Spleen (tissue), 11 donors: ENCODE data around the gene LIN37. TPM values are rescaled to one million over a fixed set of nuclear protein-coding genes. Genes with fewer than 3 reads are reported as not detected.

ENCODE experiments used
- DNase-seq: peaks from one replicate; pipeline ENCODE4 v3.0.0-alpha.2; 2020
- H3K27ac ChIP-seq, 8 donors: fragments of 200-600 bp; sonication (generic) in 7 of 8; 1 replicate in 4 of 8; 2 replicates in 4 of 8; pipeline versions ENCODE4 v1.5.0 to v1.8.0; 2016 to 2021; ENCODE audit warnings: inconsistent platforms in 4 of 8, mild to moderate bottlenecking in 4 of 8, moderate library complexity in 1 of 8
- H3K27me3 ChIP-seq, 7 donors: fragments of 200-600 bp; sonication (generic) in 6 of 7; replicated peaks in 1 of 7; 1 replicate in 4 of 7; 2 replicates in 3 of 7; pipeline versions ENCODE4 v1.5.0 to v1.8.0; 2016 to 2021; ENCODE audit warnings: inconsistent platforms in 3 of 7, mild to moderate bottlenecking in 1 of 7
- H3K36me3 ChIP-seq, 6 donors: fragments of 200-600 bp; sonication (generic) in 5 of 6; 1 replicate in 4 of 6; 2 replicates in 2 of 6; pipeline versions ENCODE4 v1.5.0 to v1.8.0; 2016 to 2021; ENCODE audit warnings: inconsistent platforms in 2 of 6
- H3K4me1 ChIP-seq, 6 donors: fragments of 200-600 bp; sonication (generic) in 5 of 6; 1 replicate in 3 of 6; 2 replicates in 3 of 6; pipeline versions ENCODE4 v1.5.0 to v1.8.0; 2016 to 2021; ENCODE audit warnings: inconsistent platforms in 3 of 6
- H3K4me3 ChIP-seq, 8 donors: fragments of 200-600 bp; sonication (generic) in 7 of 8; 1 replicate in 4 of 8; 2 replicates in 4 of 8; pipeline versions ENCODE4 v1.5.0 to v1.8.0; 2016 to 2021; ENCODE audit warnings: inconsistent platforms in 4 of 8, mild to moderate bottlenecking in 4 of 8, moderate library complexity in 2 of 8
- H3K9me3 ChIP-seq, 8 donors: fragments of 200-600 bp; sonication (generic) in 7 of 8; 1 replicate in 4 of 8; 2 replicates in 4 of 8; pipeline versions ENCODE4 v1.5.0 to v1.8.0; 2016 to 2021; ENCODE audit warnings: inconsistent platforms in 4 of 8
- CTCF ChIP-seq, 11 experiments: fragments of 200-600 bp in 7 of 11; fragments of 450-650 bp in 4 of 11; sonication (generic) in 4 of 11; IDR thresholded peaks in 8 of 11; conservative IDR thresholded peaks in 3 of 11; 1 replicate in 7 of 11; 2 replicates in 4 of 11; pipeline versions ENCODE4 v1.4.0 to v1.8.0; 2016 to 2021; ENCODE audit warnings: antibody characterized with exemption in 11 of 11, inconsistent platforms in 4 of 11, mild to moderate bottlenecking in 1 of 11
- POLR2A ChIP-seq, 3 donors: fragments of 450-650 bp; IDR thresholded peaks; one replicate each; pipeline ENCODE4 v1.5.1; 2017; ENCODE audit warnings: antibody characterized with exemption in 3 of 3, mild to moderate bottlenecking in 1 of 3
- POLR2AphosphoS5 ChIP-seq, 3 donors: sonication (generic); formaldehyde crosslinking; IDR thresholded peaks; one replicate each; pipeline ENCODE4 v1.5.1; 2017; ENCODE audit warnings: antibody characterized with exemption in 3 of 3
- WGBS, 5 donors: extraction: QIAGEN DNeasy Blood & Tissue Kit in 3 of 5; methylation state at CpG; one replicate each; pipeline versions ENCODE4 v1.1.5 to v1.1.7; 2013 to 2018; 5-methylcytosine and 5-hydroxymethylcytosine counted together
- intact Hi-C: fragments of 100-400 bp; cut with DNase I; formaldehyde crosslinking; loops from one replicate; pipeline ENCODE4 v1.15.0; 2023; ENCODE audit warnings: low total_unique reads
- polyA plus RNA-seq, 3 donors: library from polyadenylated mRNA; stranded (reverse); fragments of 200-250 nt; gene quantifications; one replicate each; pipeline ENCODE4 v1.2.1, GENCODE V29; 2013
- total RNA-seq, 7 donors: library from RNA; depleted of rRNA in 3 of 7; stranded (reverse); fragments of >200 nt in 3 of 7; fragmentation: NEBNext Ultra II Directional in 4 of 7; extraction: Animal tissue kit (Norgen Biotek cat#: 25700) in 4 of 7; gene quantifications; one replicate each; pipeline versions ENCODE4 v1.1.0 to v1.2.1, GENCODE V29; 2016 to 2021
- donor health status: healthy with polysubstance abuse.
- donor health status: DM: no; HTN: no; CAD: no; lungs with moderate emphysema.
- donor health status: DM: no; HTN: no; CAD: no.
- donor health status: Bipolar disorder and iron deficiency.
- donor health status: healthy.
- donor health status: DM: no; HTN: no; CAD: no.
- donor health status: DM: yes; HTN: yes; CAD: no.

The LIN37 gene
- total and polyA plus RNA-seq, 10 donors, result 7.0 to 28.5 (median 14.2) TPM

GRCh38 chr19:35740423-35741202 is 7.8 kb upstream of the LIN37 start:
- H3K9me3 ChIP-seq, result no peaks in the 10 kb centered on the region
- peak in 2 of 3 donors; percentile 10 to 35 for TF ChIP-seq POLR2A (IDR thresholded peaks at IDR 0.05)
- peak in 7 of 11 experiments; percentile 3 to 42 (median 17) for TF ChIP-seq CTCF (IDR thresholded peaks at IDR 0.05 in 8 of 11, conservative IDR thresholded peaks at IDR 0.05 in 3 of 11)
- TF ChIP-seq POLR2AphosphoS5 (IDR thresholded peaks at IDR 0.05), result peak; percentile 82 to 89 (median 88)
- peak overlapping the region; percentile 60 to 85 (median 70) for H3K4me3 ChIP-seq
- intact Hi-C loops, result no loop called here
- 0 to 1% (median 1%) methylated on average over 50 to 63 of the region's 63 CpGs for WGBS, 5 donors
- peak; percentile 99 for DNase-seq
- peak overlapping the region; percentile 82 to 100 (median 97) for H3K27ac ChIP-seq
- no peaks in the 10 kb centered on the region for H3K27me3 ChIP-seq
- H3K36me3 ChIP-seq, result peaks cover 0 to 47% (median 39%) of the 10 kb centered on the region in 6 donors
- H3K4me1 ChIP-seq, result peaks cover 16 to 81% (median 53%) of the 10 kb centered on the region in 6 donors

DNA sequence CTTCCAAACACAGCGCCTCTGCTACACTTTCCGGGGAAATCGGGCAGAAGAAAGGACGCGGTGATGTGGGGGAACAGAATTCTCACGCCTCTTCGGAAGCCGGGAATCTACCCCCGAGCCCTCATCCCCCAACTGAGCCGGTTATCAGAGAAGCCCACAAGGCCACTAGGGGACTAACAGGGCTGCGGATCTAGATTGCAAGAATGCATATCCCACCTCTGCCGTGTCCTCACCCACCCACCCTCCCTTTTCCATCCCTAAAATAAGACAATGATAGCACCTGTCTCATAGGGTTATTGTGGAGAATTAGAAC is 7.2 kb upstream of the LIN37 start:
- Histone ChIP-seq H3K27ac (peak overlapping the region; percentile 82 to 100 (median 97)), H3K36me3 (peaks cover 0 to 42% (median 33%) of the 10 kb centered on the region in 6 donors), H3K4me3 (peak overlapping the region; percentile 60 to 85 (median 70)), H3K27me3 (no peaks in the 10 kb centered on the region), H3K9me3 (no peaks in the 10 kb centered on the region), H3K4me1 (peaks cover 19 to 86% (median 58%) of the 10 kb centered on the region in 6 donors)
- intact Hi-C loops, result no loop called here
- WGBS, 5 donors, result 0 to 3% (median 0%) methylated on average over 12 of the region's 12 CpGs
- no peak for DNase-seq
- TF ChIP-seq CTCF (IDR thresholded peaks at IDR 0.05 in 8 of 11, conservative IDR thresholded peaks at IDR 0.05 in 3 of 11), result no peak
- no peak for TF ChIP-seq POLR2A (IDR thresholded peaks at IDR 0.05)
- no peak for TF ChIP-seq POLR2AphosphoS5 (IDR thresholded peaks at IDR 0.05)

GRCh38 chr19:35742121-35742724 is 6.2 kb upstream of the LIN37 start, which contains the start of gene IGFLR1:
Gene IGFLR1 (minus strand): TSS chr19:35742452. CDS start chr19:35741180, 1,272 bp downstream.
- Histone ChIP-seq H3K4me1 (peaks cover 22 to 88% (median 65%) of the 10 kb centered on the region in 6 donors), H3K36me3 (peaks cover 0 to 37% (median 23%) of the 10 kb centered on the region in 6 donors), H3K27me3 (no peaks in the 10 kb centered on the region), H3K4me3 (peak within 1 kb of the TSS; percentile 60 to 85 (median 70)), H3K27ac (peak within 1 kb of the TSS; percentile 82 to 100 (median 97)), H3K9me3 (no peaks in the 10 kb centered on the region)
- intact Hi-C loops, result no loop called here
- TF ChIP-seq POLR2A (IDR thresholded peaks at IDR 0.05) (peak in 2 of 3 donors; percentile 37 to 43), POLR2AphosphoS5 (IDR thresholded peaks at IDR 0.05) (peak; percentile 10 to 91 (median 72)), CTCF (IDR thresholded peaks at IDR 0.05 in 8 of 11, conservative IDR thresholded peaks at IDR 0.05 in 3 of 11) (no peak)
- 22 to 34% (median 30%) methylated on average over 9 of the region's 9 CpGs for WGBS, 5 donors
- peak; percentile 91 for DNase-seq
